Adipocyte (in vitro differentiated cells): ENCODE measurements around the gene BPTF.
A peak's percentile ranks its signal among the peaks of the same experiment; 100 is the strongest.
"Not testable (repeated sequence)": the region's sequence is repeated elsewhere in the genome, so short reads cannot be mapped to it uniquely, and the experiment has no call there.

Source experiments
- DNase-seq: peaks from one replicate; pipeline ENCODE4 v3.0.0-alpha.2; 2015; ENCODE audit warnings: low read depth
- H3K27me3 ChIP-seq: replicated peaks from 2 replicates; pipeline ENCODE4 v1.7.0; 2013; ENCODE audit warnings: mild to moderate bottlenecking, low read length, moderate library complexity; ENCODE audit not compliant: control insufficient read depth, insufficient read depth
- H3K36me3 ChIP-seq: 2 replicates; pipeline ENCODE4 v1.7.0; 2013; ENCODE audit warnings: low read length, mild to moderate bottlenecking, moderate library complexity; ENCODE audit not compliant: control insufficient read depth, insufficient read depth, severe bottlenecking
- H3K4me1 ChIP-seq: 2 replicates; pipeline ENCODE4 v1.7.0; 2013; ENCODE audit warnings: mild to moderate bottlenecking, low read length, moderate library complexity; ENCODE audit not compliant: control insufficient read depth, insufficient read depth
- H3K4me3 ChIP-seq: 2 replicates; pipeline ENCODE4 v1.7.0; 2013; ENCODE audit warnings: mild to moderate bottlenecking, low read length, moderate library complexity
- H3K9ac ChIP-seq: 2 replicates; pipeline ENCODE4 v1.7.0; 2013; ENCODE audit warnings: mild to moderate bottlenecking, low read length, moderate library complexity
- H3K9me3 ChIP-seq: 2 replicates; pipeline ENCODE4 v1.7.0; 2013; ENCODE audit warnings: mild to moderate bottlenecking, low read length, moderate library complexity; ENCODE audit not compliant: control insufficient read depth

Gene BPTF

DNA sequence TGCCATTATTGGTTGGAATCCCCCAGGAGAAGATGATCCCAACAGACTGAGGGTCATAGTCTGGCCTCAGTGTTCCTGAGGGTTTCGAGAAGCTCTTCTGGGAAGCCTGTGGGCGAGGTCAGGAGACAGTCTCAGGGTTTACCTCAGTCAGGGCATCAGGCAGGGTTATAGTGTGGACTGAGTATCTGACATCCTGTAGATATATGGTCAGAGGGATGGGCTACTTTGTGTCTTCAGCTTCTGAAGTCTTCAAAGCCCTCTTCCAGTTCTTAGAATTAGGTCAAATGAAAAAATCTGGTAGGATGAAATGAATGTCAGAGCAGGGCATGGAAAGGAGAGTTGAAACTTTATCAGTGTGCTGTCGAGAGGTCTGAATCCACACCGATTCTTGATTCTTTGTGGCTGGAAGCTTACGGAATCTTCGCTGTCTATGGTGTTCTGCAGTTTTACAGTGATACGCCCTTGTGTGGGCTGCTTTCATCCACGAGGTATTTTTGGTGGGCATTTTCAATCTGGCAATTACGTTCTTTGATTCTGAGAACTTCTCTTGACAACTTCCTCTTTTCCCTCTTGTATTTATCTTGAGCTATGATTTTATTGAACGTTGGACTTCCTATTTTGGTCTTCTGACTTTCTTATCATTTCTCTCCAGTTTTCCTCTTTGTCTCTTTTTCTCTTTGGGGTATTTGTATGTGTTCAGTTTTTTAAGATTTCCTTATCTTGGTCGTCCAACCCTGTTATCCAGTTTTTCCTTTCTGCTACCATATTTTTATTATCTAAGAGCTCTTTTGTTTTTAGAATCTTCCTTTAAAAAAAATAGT is 30.4 kb downstream of the BPTF start:
- H3K9me3 ChIP-seq = no peaks in the 10 kb centered on the region
- no peak for DNase-seq
- H3K27me3 ChIP-seq = no peaks in the 10 kb centered on the region
- H3K4me3 ChIP-seq = no peak overlapping the region
- no peak overlapping the region for H3K9ac ChIP-seq
- peaks cover 12% of the 10 kb centered on the region for H3K36me3 ChIP-seq
- H3K4me1 ChIP-seq = no peaks in the 10 kb centered on the region

DNA sequence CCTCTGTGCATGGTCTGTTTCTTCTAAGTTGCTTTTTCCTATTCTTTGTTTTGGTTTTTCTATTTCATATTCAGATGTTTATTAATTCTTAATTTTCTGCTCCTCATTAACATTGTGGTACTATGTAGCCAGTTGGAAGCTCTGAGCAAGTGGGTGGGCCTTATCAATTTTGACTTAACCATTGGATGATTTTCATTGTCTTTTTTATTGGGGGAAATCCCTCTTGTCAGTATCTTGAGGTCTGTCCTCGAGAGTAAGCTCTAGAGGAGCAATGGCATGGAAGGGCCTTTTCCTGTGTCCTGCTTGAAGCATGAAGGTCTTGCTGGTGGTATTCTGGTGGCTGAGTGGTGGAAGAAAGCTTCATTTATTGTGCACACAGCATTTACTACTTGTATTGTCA is 31.1 kb downstream of the BPTF start:
- not testable (repeated sequence) for DNase-seq, H3K9ac ChIP-seq, H3K9me3 ChIP-seq, H3K4me1 ChIP-seq, H3K27me3 ChIP-seq, H3K4me3 ChIP-seq
- peaks cover 12% of the 10 kb centered on the region for H3K36me3 ChIP-seq

DNA sequence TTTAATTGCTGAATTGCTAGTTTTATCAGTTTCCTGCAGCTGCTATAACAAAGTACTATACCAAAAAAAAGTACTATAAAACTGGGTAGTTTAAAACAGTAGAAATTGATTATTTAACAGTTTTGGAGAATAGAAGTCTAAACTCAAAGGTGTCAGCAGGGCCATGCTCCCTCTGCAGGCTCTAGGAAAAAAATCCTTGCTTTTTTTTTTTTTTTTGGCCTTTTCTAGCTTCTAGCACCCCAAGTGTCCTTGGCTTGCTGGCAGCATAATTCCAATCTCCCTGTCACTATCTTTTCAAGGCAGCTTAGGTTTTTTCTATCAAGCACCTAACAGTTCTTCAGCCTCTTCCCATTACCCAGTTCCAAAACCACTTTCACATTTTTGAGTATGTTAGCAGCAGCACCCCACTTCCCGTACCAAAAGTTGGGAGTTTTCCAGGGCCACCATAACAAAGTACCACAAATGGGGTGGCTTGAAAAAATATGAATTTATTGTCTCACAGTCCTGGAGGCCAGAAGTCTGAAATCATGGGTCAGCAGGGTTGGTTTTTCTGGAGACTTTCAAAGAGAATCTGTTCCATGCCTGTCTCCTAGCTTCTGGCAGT is 37.4 kb downstream of the BPTF start:
- H3K9ac ChIP-seq = no peak overlapping the region
- DNase-seq = no peak

DNA sequence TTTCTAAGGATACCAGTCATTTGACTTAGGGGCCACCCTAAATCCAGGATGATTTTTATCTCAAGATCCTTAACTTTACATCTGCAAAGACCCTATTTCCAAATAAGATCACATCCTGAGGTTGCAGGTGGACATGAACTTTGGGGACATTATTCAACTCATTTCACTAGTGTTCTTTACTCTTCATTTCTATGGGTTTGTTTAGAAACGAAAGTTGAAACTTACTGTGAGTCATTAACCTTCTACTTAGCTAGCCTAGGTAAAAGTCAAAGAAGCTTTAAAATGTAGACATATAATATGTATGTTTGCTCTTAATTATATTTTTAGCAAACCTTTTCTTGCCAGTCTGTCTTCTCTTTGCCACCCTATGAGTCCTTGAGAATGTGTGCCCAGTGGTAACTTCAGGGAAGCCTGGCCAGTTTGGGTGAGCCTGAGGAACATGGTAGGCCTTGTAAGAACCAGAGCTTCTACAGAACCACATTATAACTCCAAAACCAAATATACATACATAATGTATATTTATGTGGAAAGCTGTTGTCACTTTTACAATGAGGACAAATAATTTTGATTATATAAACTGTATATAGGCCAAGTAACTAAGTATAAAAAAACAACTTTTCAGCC is 38.4 kb downstream of the BPTF start:
- peaks cover 7% of the 10 kb centered on the region for H3K36me3 ChIP-seq
- H3K4me1 ChIP-seq = no peaks in the 10 kb centered on the region
- no peak for DNase-seq

More for the DNA sequence above, 37.4 kb downstream of the BPTF start:
- Histone ChIP-seq H3K4me1 (no peaks in the 10 kb centered on the region), H3K27me3 (no peaks in the 10 kb centered on the region), H3K4me3 (no peak overlapping the region), H3K9me3 (no peaks in the 10 kb centered on the region), H3K36me3 (peaks cover 4% of the 10 kb centered on the region)

DNA sequence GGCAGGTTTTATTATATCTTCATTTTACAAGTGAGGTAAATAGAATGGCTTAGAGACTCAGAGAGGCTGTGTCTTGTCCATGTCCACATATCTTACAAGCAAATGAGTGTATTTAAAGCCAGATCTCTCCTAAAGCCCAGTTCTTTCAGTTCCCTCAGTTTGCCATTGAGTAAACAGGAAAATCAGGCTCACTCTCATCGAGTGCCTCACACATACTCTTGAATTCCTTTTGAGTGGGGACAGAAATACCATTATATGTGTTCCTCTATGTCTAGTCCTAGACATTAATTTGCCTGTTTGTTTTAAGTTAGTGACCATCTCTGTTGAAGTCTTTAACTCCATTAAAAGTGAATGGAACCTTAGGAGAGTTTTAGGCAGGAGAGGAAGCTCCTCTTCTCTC is 40.1 kb downstream of the BPTF start:
- H3K27me3 ChIP-seq = no peaks in the 10 kb centered on the region
- no peak overlapping the region for H3K4me3 ChIP-seq
- H3K36me3 ChIP-seq = peaks cover 7% of the 10 kb centered on the region
- DNase-seq = no peak
- no peaks in the 10 kb centered on the region for H3K4me1 ChIP-seq
- H3K9ac ChIP-seq = no peak overlapping the region
- H3K9me3 ChIP-seq = no peaks in the 10 kb centered on the region

More for the DNA sequence above, 38.4 kb downstream of the BPTF start:
- Histone ChIP-seq H3K27me3 (no peaks in the 10 kb centered on the region), H3K4me3 (no peak overlapping the region), H3K9me3 (no peaks in the 10 kb centered on the region), H3K9ac (no peak overlapping the region)

DNA sequence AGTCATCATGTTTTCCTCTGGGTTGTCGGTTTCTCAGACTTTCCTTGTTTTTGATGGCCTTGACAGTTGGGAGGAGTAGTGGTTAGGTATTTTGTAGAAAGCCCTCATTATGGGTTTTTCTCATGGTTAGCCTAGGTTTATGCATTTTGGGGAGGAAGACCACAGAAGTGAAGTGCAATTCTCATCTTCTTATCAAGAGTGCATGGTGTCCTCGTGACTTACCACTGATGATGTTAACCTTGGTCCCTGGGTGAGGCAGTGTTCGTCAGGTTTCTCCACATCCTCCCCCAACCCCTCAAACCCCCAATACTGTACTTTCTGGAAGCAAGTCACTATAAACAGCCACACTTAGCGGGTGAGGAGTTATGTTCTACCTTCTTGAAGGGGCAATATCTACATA is 42.3 kb downstream of the BPTF start:
- Histone ChIP-seq H3K27me3 (no peaks in the 10 kb centered on the region), H3K36me3 (peaks cover 7% of the 10 kb centered on the region), H3K9ac (no peak overlapping the region), H3K9me3 (no peaks in the 10 kb centered on the region), H3K4me3 (no peak overlapping the region), H3K4me1 (no peaks in the 10 kb centered on the region)
- no peak for DNase-seq

DNA sequence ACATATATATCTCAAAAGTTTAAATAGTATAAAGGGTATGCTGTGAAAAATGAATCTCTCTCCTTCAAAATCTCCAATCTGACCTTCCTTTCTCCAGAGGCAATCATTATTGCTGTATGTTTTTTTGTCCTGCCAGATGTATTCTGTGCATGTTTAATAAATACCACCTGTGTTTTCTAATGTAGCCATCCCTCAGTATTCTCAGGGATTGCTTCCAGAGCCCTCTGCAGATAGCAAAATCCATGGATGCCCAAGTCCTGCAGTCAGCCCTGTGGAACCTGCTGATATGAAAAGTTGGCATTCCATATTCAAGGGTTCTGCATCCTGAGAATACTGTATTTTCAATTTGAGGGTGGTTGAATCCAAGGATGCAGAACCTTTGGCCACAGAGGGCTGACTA is 42.9 kb downstream of the BPTF start:
- Histone ChIP-seq H3K9ac (no peak overlapping the region), H3K27me3 (no peaks in the 10 kb centered on the region), H3K36me3 (peaks cover 7% of the 10 kb centered on the region), H3K4me1 (no peaks in the 10 kb centered on the region), H3K4me3 (no peak overlapping the region), H3K9me3 (no peaks in the 10 kb centered on the region)
- no peak for DNase-seq

DNA sequence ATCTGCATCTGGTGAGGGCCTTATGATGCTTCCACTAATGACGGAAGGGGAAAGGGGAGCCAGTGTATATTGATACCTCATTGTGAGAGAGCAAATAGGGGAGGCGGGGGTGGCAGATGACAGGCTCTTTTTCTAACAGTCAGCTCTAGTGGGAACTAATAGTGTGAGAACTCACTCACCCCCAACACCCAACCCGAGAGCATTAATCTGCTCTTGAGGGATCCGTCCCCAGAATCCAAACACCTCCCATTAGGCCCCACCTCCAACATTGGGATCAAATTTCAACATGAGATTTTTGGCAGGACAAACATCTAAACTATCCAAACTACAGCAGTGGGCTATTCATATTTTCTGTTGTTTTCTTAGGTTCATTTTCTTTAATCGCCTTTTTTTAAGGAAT is 54.4 kb downstream of the BPTF start:
- H3K9ac ChIP-seq = no peak overlapping the region
- H3K36me3 ChIP-seq = peaks cover 18% of the 10 kb centered on the region
- no peaks in the 10 kb centered on the region for H3K4me1 ChIP-seq
- H3K27me3 ChIP-seq = no peaks in the 10 kb centered on the region
- no peaks in the 10 kb centered on the region for H3K9me3 ChIP-seq
- DNase-seq = no peak
- no peak overlapping the region for H3K4me3 ChIP-seq

DNA sequence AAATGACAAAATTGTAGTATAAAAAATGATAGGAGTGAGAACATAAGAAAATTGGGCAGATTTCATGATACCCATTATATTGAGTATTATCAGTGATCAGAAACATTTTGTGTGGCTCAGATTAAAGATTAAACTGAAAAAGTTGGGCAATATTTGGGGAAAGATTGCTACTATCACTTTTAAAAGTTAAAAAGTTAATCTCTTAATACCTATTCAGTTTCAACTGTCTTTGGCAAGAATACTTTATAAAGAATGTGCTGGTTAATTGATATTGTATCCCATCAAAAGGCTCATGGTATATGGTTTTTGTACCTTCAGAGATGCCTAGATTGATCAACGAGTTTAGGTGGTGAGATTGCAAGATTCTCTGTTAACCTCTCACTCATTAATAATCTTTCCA is 55.8 kb downstream of the BPTF start:
- H3K4me1 ChIP-seq = no peaks in the 10 kb centered on the region
- no peaks in the 10 kb centered on the region for H3K27me3 ChIP-seq
- H3K36me3 ChIP-seq = peaks cover 12% of the 10 kb centered on the region
- H3K9ac ChIP-seq = no peak overlapping the region
- no peak overlapping the region for H3K4me3 ChIP-seq
- DNase-seq = no peak
- no peaks in the 10 kb centered on the region for H3K9me3 ChIP-seq

DNA sequence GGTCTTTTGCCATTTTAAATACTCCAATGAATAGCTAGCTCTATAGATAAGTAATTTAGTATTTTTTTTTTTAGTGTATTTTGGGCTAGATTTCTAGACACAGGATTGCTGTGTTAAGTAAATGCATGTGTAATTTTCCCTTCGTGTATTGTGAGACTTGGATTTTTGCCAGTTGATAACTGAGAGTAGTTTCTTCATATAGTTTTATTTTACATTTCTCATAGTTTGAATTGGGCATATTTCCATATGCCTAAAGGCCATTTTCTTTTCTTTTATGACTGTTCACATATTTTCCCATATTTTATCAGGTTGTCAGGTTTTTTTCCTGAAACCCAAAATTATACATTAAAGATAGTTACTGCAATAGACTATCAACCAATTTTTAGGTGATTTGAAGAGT is 59.4 kb downstream of the BPTF start:
- Histone ChIP-seq H3K4me3 (no peak overlapping the region), H3K27me3 (no peaks in the 10 kb centered on the region), H3K9me3 (no peaks in the 10 kb centered on the region), H3K36me3 (peaks cover 22% of the 10 kb centered on the region), H3K4me1 (no peaks in the 10 kb centered on the region), H3K9ac (no peak overlapping the region)
- DNase-seq = peak; percentile 17

DNA sequence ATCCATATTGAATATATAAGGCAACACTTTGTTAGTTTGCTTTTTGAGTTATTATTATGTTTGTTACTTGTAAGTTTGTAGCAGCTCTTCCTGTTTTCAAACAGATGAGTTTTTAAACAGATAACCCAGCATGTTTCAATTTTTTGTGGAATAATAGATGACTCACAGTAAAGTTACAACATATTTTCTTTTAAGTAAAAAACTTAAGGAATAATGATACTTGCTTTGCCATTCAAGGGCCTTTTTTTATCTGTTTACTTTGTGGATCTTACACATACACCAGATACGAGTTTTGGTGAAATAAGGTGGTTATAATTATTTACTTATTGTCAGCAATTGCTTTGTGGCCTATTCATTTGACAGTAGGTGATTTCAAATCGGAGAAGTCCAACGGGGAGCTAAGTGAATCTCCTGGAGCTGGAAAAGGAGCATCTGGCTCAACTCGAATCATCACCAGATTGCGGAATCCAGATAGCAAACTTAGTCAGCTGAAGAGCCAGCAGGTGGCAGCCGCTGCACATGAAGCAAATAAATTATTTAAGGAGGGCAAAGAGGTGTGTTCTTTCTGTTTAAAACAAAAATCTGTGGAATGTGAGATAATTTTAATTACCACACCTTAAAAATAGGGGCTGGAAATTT is 66.3 kb downstream of the BPTF start:
- Histone ChIP-seq H3K9me3 (no peaks in the 10 kb centered on the region), H3K36me3 (peaks cover 51% of the 10 kb centered on the region), H3K4me3 (peak overlapping the region; percentile 6), H3K27me3 (no peaks in the 10 kb centered on the region), H3K4me1 (peaks cover 16% of the 10 kb centered on the region), H3K9ac (peak overlapping the region; percentile 4)
- peak; percentile 66 for DNase-seq
